Effector memory CD8-positive, alpha-beta T cell (primary cell): Measurements from ENCODE around the gene CTSW.

Source experiments
- ATAC-seq: fragments of 150-1000 bp; cut with Tn5 transposase; replicated peaks from 2 replicates; pipeline ENCODE4 v1.10.0; 2021; ENCODE audit warnings: mild to moderate bottlenecking, moderate library complexity
- DNase-seq, 3 experiments: peaks; one replicate each; pipeline ENCODE4 v3.0.0; 2021
- H3K27ac Mint-ChIP-seq, 2 donors: one replicate each; pipeline ENCODE4 v1.8.0; 2022; ENCODE audit warnings: mild to moderate bottlenecking in 2 of 2, mixed read lengths in 2 of 2, moderate library complexity in 2 of 2
- H3K27me3 Mint-ChIP-seq, 2 donors: one replicate each; pipeline ENCODE4 v1.8.0; 2022; ENCODE audit warnings: mixed read lengths in 2 of 2
- H3K36me3 Mint-ChIP-seq: one replicate; pipeline ENCODE4 v1.8.0; 2022; ENCODE audit warnings: mild to moderate bottlenecking, moderate library complexity, mixed read lengths; ENCODE audit not compliant: insufficient read depth
- H3K4me1 Mint-ChIP-seq, 2 donors: one replicate each; pipeline ENCODE4 v1.8.0; 2022; ENCODE audit warnings: low read depth in 2 of 2, mixed read lengths in 2 of 2
- H3K4me3 Mint-ChIP-seq, 2 donors: one replicate each; pipeline ENCODE4 v1.8.0; 2022; ENCODE audit warnings: mild to moderate bottlenecking in 2 of 2, mixed read lengths in 2 of 2, moderate library complexity in 2 of 2
- H3K9me3 Mint-ChIP-seq, 2 donors: one replicate each; pipeline ENCODE4 v1.8.0; 2022; ENCODE audit warnings: mixed read lengths in 2 of 2

Gene CTSW

GRCh38 chr11:65931773-65932557 lies 52.3 kb downstream of the CTSW start:
- H3K27ac Mint-ChIP-seq: peak overlapping the region in 1 of 2 donors; percentile 35

DNA sequence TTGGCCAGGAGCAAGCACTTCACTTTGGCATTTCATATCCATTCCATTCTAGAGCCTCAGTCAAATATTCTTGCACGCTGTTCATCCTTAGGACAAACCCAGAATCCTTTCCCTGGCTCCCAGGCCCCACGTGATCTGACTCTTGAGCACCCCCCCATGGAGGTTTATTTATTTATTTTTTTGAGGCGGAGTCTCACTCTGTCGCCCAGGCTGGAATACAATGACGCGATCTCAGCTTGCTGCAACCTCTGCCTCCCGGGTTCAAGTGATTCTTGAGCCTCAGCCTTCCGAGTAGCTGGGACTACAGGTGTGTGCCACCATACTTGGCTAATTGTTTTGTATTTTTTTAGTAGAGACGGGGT lies 52.9 kb downstream of the CTSW start:
- DNase-seq (no peak), ATAC-seq (no peak)
- Mint-ChIP-seq H3K9me3 (no peaks in the 10 kb centered on the region), H3K27me3 (peaks cover 0 to 8% of the 10 kb centered on the region in 2 donors), H3K36me3 (peaks cover 23% of the 10 kb centered on the region), H3K4me1 (peaks cover 14 to 23% of the 10 kb centered on the region in 2 donors), H3K4me3 (no peak overlapping the region), H3K27ac (peak overlapping the region in 1 of 2 donors; percentile 38)

More at GRCh38 chr11:65931773-65932557, 52.3 kb downstream of the CTSW start:
- H3K27me3 Mint-ChIP-seq: peaks cover 0 to 2% of the 10 kb centered on the region in 2 donors
- DNase-seq: no peak
- H3K9me3 Mint-ChIP-seq: no peaks in the 10 kb centered on the region
- no peak overlapping the region for H3K4me3 Mint-ChIP-seq
- H3K36me3 Mint-ChIP-seq: peaks cover 20% of the 10 kb centered on the region
- peaks cover 16 to 29% of the 10 kb centered on the region in 2 donors for H3K4me1 Mint-ChIP-seq
- ATAC-seq: no peak
